DND-41 (cell line): ENCODE measurements around the gene PCDHB6.

ENCODE experiments used
- CTCF ChIP-seq: IDR thresholded peaks from 2 replicates; pipeline ENCODE4 v1.5.1; 2012; ENCODE audit warnings: borderline replicate concordance, low read length, moderate library complexity, mild to moderate bottlenecking; ENCODE audit not compliant: poor library complexity, severe bottlenecking; ENCODE audit errors: extremely low read depth
- EZH2 ChIP-seq: IDR thresholded peaks from 3 replicates; pipeline ENCODE4 v1.6.1; 2012; ENCODE audit warnings: borderline replicate concordance, low read depth, mild to moderate bottlenecking, moderate library complexity, low read length, inconsistent platforms; ENCODE audit not compliant: severe bottlenecking

DNA sequence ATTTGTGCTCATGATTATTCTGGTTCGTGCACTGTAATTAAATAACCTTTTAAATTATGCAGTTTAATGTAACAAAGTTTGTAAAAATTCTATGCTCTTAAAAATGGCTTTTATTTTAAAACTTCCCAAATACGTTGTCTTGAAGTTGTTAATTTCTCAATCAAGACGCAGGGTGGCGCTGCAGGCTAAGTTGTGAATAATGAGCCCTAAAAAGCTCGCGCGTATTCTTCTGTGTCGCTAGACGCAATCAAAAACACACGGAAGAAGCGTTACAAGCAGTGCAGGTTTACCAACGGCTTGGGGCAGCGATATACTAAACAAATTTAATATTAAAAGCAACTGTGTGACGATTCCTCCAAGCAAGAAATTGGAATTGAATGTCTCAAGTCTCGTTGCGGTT is 28.3 kb upstream of the PCDHB6 start, which contains the start of gene PCDHB4:
- no peak for TF ChIP-seq CTCF
- no peak for TF ChIP-seq EZH2
